ENCODE measurements around the gene FAM20A. TPM values are rescaled to one million over a fixed set of nuclear protein-coding genes. Genes with fewer than 3 reads are reported as not detected.
"Not testable (repeated sequence)": the region's sequence is repeated elsewhere in the genome, so short reads cannot be mapped to it uniquely, and the experiment has no call there.

FAM20A gene
- total RNA-seq, 5 donors from 2014 or later (not counting 1 experiment from before 2014, with no cell fraction given), result 0.16 to 0.38 (median 0.35) TPM; not detected in 2

GRCh38 chr17:68527314-68527713 is 73.9 kb downstream of the FAM20A start:
- peaks cover 70% of the 10 kb centered on the region for H3K36me3 Mint-ChIP-seq
- CTCF ChIA-PET, result no interaction called here
- H3K27me3 Mint-ChIP-seq, result no peaks in the 10 kb centered on the region
- H3K4me1 Mint-ChIP-seq, result peaks cover 4 to 11% (median 7%) of the 10 kb centered on the region in 3 donors
- Histone ChIP-seq H3K36me3 (ENCODE audit: control insufficient read depth in 2 of 2, extremely low read depth in 1 of 2, insufficient read depth in 1 of 2, low read length in 1 of 2) (peaks cover 3 to 87% of the 10 kb centered on the region in 2 donors), H3K27me3 (replicated peaks in 1 of 2; ENCODE audit: control insufficient read depth in 2 of 2, extremely low read depth in 1 of 2, insufficient read depth in 2 of 2, low read length in 1 of 2) (no peaks in the 10 kb centered on the region), H3K27ac (ENCODE audit: low read length) (no peak overlapping the region), H3K4me3 (ENCODE audit: control insufficient read depth in 1 of 2, extremely low read depth in 1 of 2, low read length in 1 of 2) (no peak overlapping the region), H3K4me1 (ENCODE audit: control insufficient read depth in 1 of 2, extremely low read depth in 1 of 2, insufficient read depth in 2 of 2, low read length in 2 of 2) (peaks cover 0 to 1% of the 10 kb centered on the region in 2 experiments), H3K9me3 (no peaks in the 10 kb centered on the region)
- POLR2A ChIA-PET, result no interaction called here
- H3K4me3 Mint-ChIP-seq, result no peak overlapping the region
- H3K27ac Mint-ChIP-seq, result no peak overlapping the region
- 100% methylated on average over 1 of the region's 4 CpGs for WGBS (ENCODE audit: insufficient coverage)
- no peaks in the 10 kb centered on the region for H3K9me3 Mint-ChIP-seq
- DNase-seq, result no peak
- ATAC-seq (replicated peaks in 1 of 4), result no peak

DNA sequence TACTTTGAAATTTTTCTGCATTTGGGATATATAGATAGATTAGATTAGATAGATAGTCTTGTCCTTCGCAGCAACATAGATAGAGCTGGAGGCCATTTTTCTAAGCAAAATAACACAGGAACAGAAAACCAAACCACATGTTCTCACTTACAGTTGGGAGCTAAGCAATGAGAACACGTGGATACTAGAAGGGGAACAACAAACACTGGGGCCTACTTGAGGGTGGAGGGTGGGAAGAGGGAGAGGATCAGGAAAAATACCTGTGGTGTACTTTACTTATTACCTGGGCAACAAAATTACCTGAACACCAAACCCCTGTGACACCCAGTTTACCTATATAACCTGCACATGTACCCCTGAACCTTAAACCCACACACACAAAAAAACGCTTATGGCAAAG is 74.6 kb downstream of the FAM20A start:
- no CpG with 5 or more reads among the region's 3 CpGs for WGBS (ENCODE audit: insufficient coverage)
- peaks cover 0 to 2% of the 10 kb centered on the region in 2 experiments for H3K4me1 ChIP-seq (ENCODE audit: control insufficient read depth in 1 of 2, extremely low read depth in 1 of 2, insufficient read depth in 2 of 2, low read length in 2 of 2)
- H3K4me1 Mint-ChIP-seq, result peaks cover 9 to 17% (median 11%) of the 10 kb centered on the region in 3 donors
- no peaks in the 10 kb centered on the region for H3K9me3 Mint-ChIP-seq
- no peak overlapping the region for H3K27ac ChIP-seq (ENCODE audit: low read length)
- H3K36me3 Mint-ChIP-seq, result peaks cover 74% of the 10 kb centered on the region
- H3K27me3 Mint-ChIP-seq, result no peaks in the 10 kb centered on the region
- ChIA-PET CTCF (no interaction called here), POLR2A (no interaction called here)
- peaks cover 3 to 87% of the 10 kb centered on the region in 2 donors for H3K36me3 ChIP-seq (ENCODE audit: control insufficient read depth in 2 of 2, extremely low read depth in 1 of 2, insufficient read depth in 1 of 2, low read length in 1 of 2)
- no peaks in the 10 kb centered on the region for H3K9me3 ChIP-seq
- no peak overlapping the region for H3K4me3 ChIP-seq (ENCODE audit: control insufficient read depth in 1 of 2, extremely low read depth in 1 of 2, low read length in 1 of 2)
- no peak overlapping the region for H3K27ac Mint-ChIP-seq
- DNase-seq (no peak), ATAC-seq (replicated peaks in 1 of 4) (no peak)
- no peak overlapping the region for H3K4me3 Mint-ChIP-seq
- H3K27me3 ChIP-seq (replicated peaks in 1 of 2; ENCODE audit: control insufficient read depth in 2 of 2, extremely low read depth in 1 of 2, insufficient read depth in 2 of 2, low read length in 1 of 2), result no peaks in the 10 kb centered on the region

DNA sequence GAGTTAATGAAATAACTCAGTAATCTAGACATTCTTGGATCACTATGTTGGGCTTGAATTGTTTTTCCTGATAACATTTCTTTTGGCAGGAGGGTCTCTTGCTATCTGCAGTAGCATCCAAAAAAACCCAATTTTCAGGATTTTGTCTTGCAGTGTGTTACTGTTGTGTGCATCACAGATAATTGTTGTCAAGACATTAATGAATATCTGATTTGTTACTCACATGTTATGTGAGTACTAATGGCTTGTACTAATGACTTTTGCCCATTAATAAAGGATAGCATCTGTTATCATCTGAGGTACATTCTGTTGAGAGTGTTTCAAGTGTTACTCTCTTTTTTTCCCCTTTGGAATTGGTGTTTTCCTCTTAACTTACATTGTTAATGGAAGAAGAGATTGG is 78.9 kb downstream of the FAM20A start:
- DNase-seq, result no peak
- POLR2A ChIA-PET, result no interaction called here
- Histone ChIP-seq H3K27ac (ENCODE audit: low read length) (no peak overlapping the region), H3K9me3 (no peaks in the 10 kb centered on the region), H3K36me3 (ENCODE audit: control insufficient read depth in 2 of 2, extremely low read depth in 1 of 2, insufficient read depth in 1 of 2, low read length in 1 of 2) (peaks cover 10 to 69% of the 10 kb centered on the region in 2 donors), H3K4me3 (ENCODE audit: control insufficient read depth in 1 of 2, extremely low read depth in 1 of 2, low read length in 1 of 2) (no peak overlapping the region), H3K27me3 (replicated peaks in 1 of 2; ENCODE audit: control insufficient read depth in 2 of 2, extremely low read depth in 1 of 2, insufficient read depth in 2 of 2, low read length in 1 of 2) (no peaks in the 10 kb centered on the region), H3K4me1 (ENCODE audit: control insufficient read depth in 1 of 2, extremely low read depth in 1 of 2, insufficient read depth in 2 of 2, low read length in 2 of 2) (peaks cover 2 to 4% of the 10 kb centered on the region in 2 experiments)
- CTCF ChIA-PET, result no interaction called here
- no peak for ATAC-seq (replicated peaks in 1 of 4)
- no peaks in the 10 kb centered on the region for H3K27me3 Mint-ChIP-seq
- no peak overlapping the region for H3K4me3 Mint-ChIP-seq
- peaks cover 63% of the 10 kb centered on the region for H3K36me3 Mint-ChIP-seq
- H3K9me3 Mint-ChIP-seq, result no peaks in the 10 kb centered on the region
- no peak overlapping the region for H3K27ac Mint-ChIP-seq
- peaks cover 28 to 47% (median 41%) of the 10 kb centered on the region in 3 donors for H3K4me1 Mint-ChIP-seq

DNA sequence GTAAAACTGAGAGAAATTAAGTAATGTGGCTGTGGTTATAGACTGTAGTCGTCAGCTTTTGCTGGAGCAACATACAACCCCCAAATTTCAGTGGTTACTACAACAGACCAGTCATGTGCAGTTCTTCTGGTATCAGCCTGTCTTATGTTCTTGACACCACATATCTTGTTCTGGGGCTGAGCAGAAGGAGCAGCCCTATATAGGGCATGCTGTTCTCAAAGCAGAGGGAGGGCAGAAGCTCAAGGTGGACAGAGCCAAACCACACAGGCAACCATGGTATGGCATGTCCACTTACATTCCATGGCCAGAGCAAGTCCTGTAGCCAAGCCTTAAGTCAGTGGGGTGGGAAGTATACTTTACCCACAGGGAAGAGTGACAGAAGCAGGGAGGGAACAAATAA is 81.3 kb downstream of the FAM20A start:
- Histone ChIP-seq H3K4me1 (ENCODE audit: control insufficient read depth in 1 of 2, extremely low read depth in 1 of 2, insufficient read depth in 2 of 2, low read length in 2 of 2) (peaks cover 2 to 9% of the 10 kb centered on the region in 2 experiments), H3K36me3 (ENCODE audit: control insufficient read depth in 2 of 2, extremely low read depth in 1 of 2, insufficient read depth in 1 of 2, low read length in 1 of 2) (peaks cover 7 to 67% of the 10 kb centered on the region in 2 donors), H3K9me3 (no peaks in the 10 kb centered on the region), H3K4me3 (ENCODE audit: control insufficient read depth in 1 of 2, extremely low read depth in 1 of 2, low read length in 1 of 2) (no peak overlapping the region), H3K27me3 (replicated peaks in 1 of 2; ENCODE audit: control insufficient read depth in 2 of 2, extremely low read depth in 1 of 2, insufficient read depth in 2 of 2, low read length in 1 of 2) (no peaks in the 10 kb centered on the region), H3K27ac (ENCODE audit: low read length) (no peak overlapping the region)
- ChIA-PET POLR2A (no interaction called here), CTCF (no interaction called here)
- H3K27ac Mint-ChIP-seq, result no peak overlapping the region
- peaks cover 47 to 61% (median 59%) of the 10 kb centered on the region in 3 donors for H3K4me1 Mint-ChIP-seq
- DNase-seq (no peak), ATAC-seq (replicated peaks in 1 of 4) (peak in 1 of 4 experiments; percentile 33)
- H3K4me3 Mint-ChIP-seq, result no peak overlapping the region
- H3K36me3 Mint-ChIP-seq, result peaks cover 64% of the 10 kb centered on the region
- WGBS (ENCODE audit: insufficient coverage), result no CpG with 5 or more reads among the region's 1 CpG
- no peaks in the 10 kb centered on the region for H3K9me3 Mint-ChIP-seq
- no peaks in the 10 kb centered on the region for H3K27me3 Mint-ChIP-seq

DNA sequence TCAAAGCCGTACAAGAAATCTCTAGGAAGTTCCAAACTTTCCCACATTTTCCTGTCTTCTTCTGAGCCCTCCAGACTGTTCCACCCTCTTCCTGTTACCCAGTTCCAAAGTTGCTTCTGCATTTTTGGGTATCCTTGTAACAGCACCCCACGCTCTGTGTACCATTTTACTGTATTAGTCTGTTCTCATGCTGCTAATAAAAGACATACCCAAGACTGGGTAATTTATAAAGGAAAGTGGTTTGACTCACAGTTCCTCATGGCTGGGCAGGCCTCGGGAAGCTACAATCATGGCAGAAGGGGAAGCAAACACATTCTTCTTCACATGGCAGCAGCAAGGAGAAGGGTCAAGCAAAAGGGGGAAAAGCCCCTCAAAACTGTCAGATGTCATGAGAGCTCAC is 82.1 kb downstream of the FAM20A start:
- 93% methylated on average over 1 of the region's 3 CpGs for WGBS (ENCODE audit: insufficient coverage)
- DNase-seq; H3K27me3 ChIP-seq (replicated peaks in 1 of 2; ENCODE audit: control insufficient read depth in 2 of 2, extremely low read depth in 1 of 2, insufficient read depth in 2 of 2, low read length in 1 of 2); H3K27me3 Mint-ChIP-seq; H3K4me3 Mint-ChIP-seq; CTCF ChIA-PET; ATAC-seq (replicated peaks in 1 of 4); H3K9me3 Mint-ChIP-seq; H3K9me3 ChIP-seq; H3K4me3 ChIP-seq (ENCODE audit: control insufficient read depth in 1 of 2, extremely low read depth in 1 of 2, low read length in 1 of 2); H3K27ac Mint-ChIP-seq; H3K27ac ChIP-seq (ENCODE audit: low read length); POLR2A ChIA-PET: not testable (repeated sequence)
- peaks cover 65% of the 10 kb centered on the region for H3K36me3 Mint-ChIP-seq
- H3K36me3 ChIP-seq (ENCODE audit: control insufficient read depth in 2 of 2, extremely low read depth in 1 of 2, insufficient read depth in 1 of 2, low read length in 1 of 2), result peaks cover 7 to 65% of the 10 kb centered on the region in 2 donors
- H3K4me1 Mint-ChIP-seq, result peaks cover 56 to 70% (median 67%) of the 10 kb centered on the region in 3 donors
- H3K4me1 ChIP-seq (ENCODE audit: control insufficient read depth in 1 of 2, extremely low read depth in 1 of 2, insufficient read depth in 2 of 2, low read length in 2 of 2), result peaks cover 7 to 11% of the 10 kb centered on the region in 2 experiments

DNA sequence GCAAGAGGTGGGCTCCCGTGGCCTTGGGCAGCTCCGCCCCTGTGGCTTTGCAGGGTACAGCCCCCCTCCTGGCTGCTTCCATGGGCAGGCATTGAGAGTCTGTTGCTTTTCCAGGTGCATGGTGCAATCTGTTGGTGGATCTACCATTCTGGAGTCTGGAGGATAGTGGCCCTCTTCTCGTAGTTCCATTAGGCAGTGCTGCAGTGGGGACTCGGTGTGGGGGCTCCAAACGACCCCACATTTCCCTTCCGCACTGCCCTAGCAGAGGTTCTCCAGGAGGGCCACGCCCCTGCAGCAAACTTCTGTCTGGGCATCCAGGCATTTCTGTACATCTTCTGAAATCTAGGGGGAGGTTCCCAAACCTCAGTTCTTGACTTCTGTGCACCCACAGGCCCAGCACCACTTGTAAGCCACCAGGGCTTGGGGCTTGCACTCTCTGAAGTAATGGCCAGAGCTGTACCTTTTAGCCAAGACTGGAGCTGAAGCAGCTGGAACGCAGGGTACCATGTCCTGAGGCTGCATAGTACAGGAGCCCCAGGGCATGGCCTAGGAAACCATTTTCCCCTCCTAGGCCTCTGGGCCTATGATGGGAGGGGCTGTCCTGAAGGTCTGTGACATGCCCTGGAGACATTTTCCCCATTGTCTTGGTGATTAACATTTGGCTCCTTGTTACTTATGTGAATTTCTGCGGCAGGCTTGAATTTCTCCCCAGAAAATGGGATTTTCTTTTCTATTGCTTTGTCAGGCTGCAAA is 82.9 kb downstream of the FAM20A start:
- Mint-ChIP-seq H3K4me3 (no peak overlapping the region), H3K27me3 (no peaks in the 10 kb centered on the region), H3K4me1 (peaks cover 64 to 78% (median 76%) of the 10 kb centered on the region in 3 donors), H3K9me3 (no peaks in the 10 kb centered on the region), H3K27ac (no peak overlapping the region), H3K36me3 (peaks cover 59% of the 10 kb centered on the region)
- no peak for DNase-seq
- Histone ChIP-seq H3K27ac (ENCODE audit: low read length) (no peak overlapping the region), H3K4me1 (ENCODE audit: control insufficient read depth in 1 of 2, extremely low read depth in 1 of 2, insufficient read depth in 2 of 2, low read length in 2 of 2) (peaks cover 12% of the 10 kb centered on the region in 2 experiments), H3K4me3 (ENCODE audit: control insufficient read depth in 1 of 2, extremely low read depth in 1 of 2, low read length in 1 of 2) (no peak overlapping the region), H3K27me3 (replicated peaks in 1 of 2; ENCODE audit: control insufficient read depth in 2 of 2, extremely low read depth in 1 of 2, insufficient read depth in 2 of 2, low read length in 1 of 2) (no peaks in the 10 kb centered on the region), H3K9me3 (no peaks in the 10 kb centered on the region), H3K36me3 (ENCODE audit: control insufficient read depth in 2 of 2, extremely low read depth in 1 of 2, insufficient read depth in 1 of 2, low read length in 1 of 2) (peaks cover 7 to 57% of the 10 kb centered on the region in 2 donors)
- CTCF ChIA-PET, result no interaction called here
- no peak for ATAC-seq (replicated peaks in 1 of 4)
- POLR2A ChIA-PET, result no interaction called here
- WGBS (ENCODE audit: insufficient coverage), result 98% methylated on average over 8 of the region's 9 CpGs
